HFFc6 (cell line): Measurements from ENCODE around the gene RNU7-1. TPM values are rescaled to one million over a fixed set of nuclear protein-coding genes. Genes with fewer than 3 reads are reported as not detected.
"Not testable (repeated sequence)": the region's sequence is repeated elsewhere in the genome, so short reads cannot be mapped to it uniquely, and the experiment has no call there.

Experiments used
- DNase-seq: peaks from one replicate; pipeline ENCODE4 v3.0.0-alpha.2; 2018
- H3K27ac Mint-ChIP-seq: 2 replicates; pipeline ENCODE4 v1.8.0; 2020; ENCODE audit warnings: mild to moderate bottlenecking, mixed read lengths
- H3K27me3 Mint-ChIP-seq: 2 replicates; pipeline ENCODE4 v1.8.0; 2021; ENCODE audit warnings: mild to moderate bottlenecking, moderate library complexity, mixed read lengths; ENCODE audit not compliant: insufficient read depth
- H3K36me3 Mint-ChIP-seq: 2 replicates; pipeline ENCODE4 v1.8.0; 2021; ENCODE audit warnings: low read depth, mixed read lengths
- H3K4me1 Mint-ChIP-seq: 2 replicates; pipeline ENCODE4 v1.8.0; 2020; ENCODE audit warnings: low read depth, mixed read lengths
- H3K4me3 Mint-ChIP-seq: 2 replicates; pipeline ENCODE4 v1.8.0; 2020; ENCODE audit warnings: mild to moderate bottlenecking, moderate library complexity, mixed read lengths
- H3K9me3 Mint-ChIP-seq: 2 replicates; pipeline ENCODE4 v1.8.0; 2020; ENCODE audit warnings: mild to moderate bottlenecking, mixed read lengths
- total RNA-seq, 6 experiments: library from RNA; stranded (reverse); fragmentation: NEBNext Ultra II Directional; extraction: Animal tissue kit (Norgen Biotek cat#: 25700); gene quantifications; 2 replicates in 1 of 6; 3 replicates in 5 of 6; pipeline ENCODE4 v1.2.3, GENCODE V29; 2021
- TF ChIP-seq, protein P1 (sequence below): fragments of 200-600 bp; sonication (generic); IDR thresholded peaks from 2 replicates; pipeline ENCODE4 v1.5.0; 2021; ENCODE audit warnings: antibody characterized with exemption, mild to moderate bottlenecking

Gene RNU7-1
- total RNA-seq, 6 experiments from 2014 or later, result not detected

DNA sequence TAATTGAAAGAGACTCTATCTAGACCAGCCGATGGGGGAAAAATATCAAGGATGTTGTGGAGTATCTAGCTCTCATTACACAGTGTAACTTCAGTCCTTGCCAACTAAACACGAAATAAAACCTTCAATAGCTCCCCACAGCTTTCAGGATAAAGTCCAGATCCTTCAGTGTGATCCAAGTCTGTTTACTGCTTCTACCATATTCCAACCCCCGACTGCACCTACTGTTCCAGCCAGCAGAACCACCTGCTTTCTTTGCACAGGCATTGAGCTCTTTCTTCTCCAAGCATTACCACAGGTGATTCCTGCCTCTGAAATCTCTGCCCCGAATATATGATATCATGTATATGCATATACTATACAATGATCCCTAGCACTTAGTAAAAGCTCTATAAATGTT is 41.2 kb upstream of the RNU7-1 start:
- DNase-seq, result no peak

DNA sequence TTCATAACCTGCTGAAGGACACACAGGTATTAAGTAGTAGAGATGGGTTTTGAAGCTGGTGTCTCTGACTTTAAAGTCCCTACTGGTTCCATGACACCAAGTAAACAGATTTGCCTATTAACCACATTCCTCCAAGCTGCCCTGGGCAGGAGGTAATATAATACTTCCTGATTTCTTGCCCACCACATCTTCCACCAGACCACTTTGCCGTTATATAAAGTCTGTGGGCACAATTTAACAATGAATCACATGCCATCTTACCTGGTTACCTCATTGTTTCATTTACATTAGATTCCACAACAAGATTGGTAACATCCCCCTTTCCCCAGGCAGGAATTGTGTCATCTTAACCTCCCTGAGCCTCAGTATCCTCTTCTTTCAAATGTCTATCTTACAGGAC is 39.9 kb upstream of the RNU7-1 start:
- H3K27ac Mint-ChIP-seq, result no peak overlapping the region
- TF ChIP-seq, protein P1, sequence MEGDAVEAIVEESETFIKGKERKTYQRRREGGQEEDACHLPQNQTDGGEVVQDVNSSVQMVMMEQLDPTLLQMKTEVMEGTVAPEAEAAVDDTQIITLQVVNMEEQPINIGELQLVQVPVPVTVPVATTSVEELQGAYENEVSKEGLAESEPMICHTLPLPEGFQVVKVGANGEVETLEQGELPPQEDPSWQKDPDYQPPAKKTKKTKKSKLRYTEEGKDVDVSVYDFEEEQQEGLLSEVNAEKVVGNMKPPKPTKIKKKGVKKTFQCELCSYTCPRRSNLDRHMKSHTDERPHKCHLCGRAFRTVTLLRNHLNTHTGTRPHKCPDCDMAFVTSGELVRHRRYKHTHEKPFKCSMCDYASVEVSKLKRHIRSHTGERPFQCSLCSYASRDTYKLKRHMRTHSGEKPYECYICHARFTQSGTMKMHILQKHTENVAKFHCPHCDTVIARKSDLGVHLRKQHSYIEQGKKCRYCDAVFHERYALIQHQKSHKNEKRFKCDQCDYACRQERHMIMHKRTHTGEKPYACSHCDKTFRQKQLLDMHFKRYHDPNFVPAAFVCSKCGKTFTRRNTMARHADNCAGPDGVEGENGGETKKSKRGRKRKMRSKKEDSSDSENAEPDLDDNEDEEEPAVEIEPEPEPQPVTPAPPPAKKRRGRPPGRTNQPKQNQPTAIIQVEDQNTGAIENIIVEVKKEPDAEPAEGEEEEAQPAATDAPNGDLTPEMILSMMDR, result no peak
- H3K4me3 Mint-ChIP-seq, result no peak overlapping the region

More for the DNA sequence above, 41.2 kb upstream of the RNU7-1 start:
- H3K4me1 Mint-ChIP-seq, result no peaks in the 10 kb centered on the region
- no peaks in the 10 kb centered on the region; the same call in 1 of the 2 replicates for H3K27me3 Mint-ChIP-seq
- no peak overlapping the region for H3K4me3 Mint-ChIP-seq
- no peak overlapping the region for H3K27ac Mint-ChIP-seq
- TF ChIP-seq, protein P1, result no peak
- no peaks in the 10 kb centered on the region for H3K36me3 Mint-ChIP-seq
- no peaks in the 10 kb centered on the region for H3K9me3 Mint-ChIP-seq

DNA sequence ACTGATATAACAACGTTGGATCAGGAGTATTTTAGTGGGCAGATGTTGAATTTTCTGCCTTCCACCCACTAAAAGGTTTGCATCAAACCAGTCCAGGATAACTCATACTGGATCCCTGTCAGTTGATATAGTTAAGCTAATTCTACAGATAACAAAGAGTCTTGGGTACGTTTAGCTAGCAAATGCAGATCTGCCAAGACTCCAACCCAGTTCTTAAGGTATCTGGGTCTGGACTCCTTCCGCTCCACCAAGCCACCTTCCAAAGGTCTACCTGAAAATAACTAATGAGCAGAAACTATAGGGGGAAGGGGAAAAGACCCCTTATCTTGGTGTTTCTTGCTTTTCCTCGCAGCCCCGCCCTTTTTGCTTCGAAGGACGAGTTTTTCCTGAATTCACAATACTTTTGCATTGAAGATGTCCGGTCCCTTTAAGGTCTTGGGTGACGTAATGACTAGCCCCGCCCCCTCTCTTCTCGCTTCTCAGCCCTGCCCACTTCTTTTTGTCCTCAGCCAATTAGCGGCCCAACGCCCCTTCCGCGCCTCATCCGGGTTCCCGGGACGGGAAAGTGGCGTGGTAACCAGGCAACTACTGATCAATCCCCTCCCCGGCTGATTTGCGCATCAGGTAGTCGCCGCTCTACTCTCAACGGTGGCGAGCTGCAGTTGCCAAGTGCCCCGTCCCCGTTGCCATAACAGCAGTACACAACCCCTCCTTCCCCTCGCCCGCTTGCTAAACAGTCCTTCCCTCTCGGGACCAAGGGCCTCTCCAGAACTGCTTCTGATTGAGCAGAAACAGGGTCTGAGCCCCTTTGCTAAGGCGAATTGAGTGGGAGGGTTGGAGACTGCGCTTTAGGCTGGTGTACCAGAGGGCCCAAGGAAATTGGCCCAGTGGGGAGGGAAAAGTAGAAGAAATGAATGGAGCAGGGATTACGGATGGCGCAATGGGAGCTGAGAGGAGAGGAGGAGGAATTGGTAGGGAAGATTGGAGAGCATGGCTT is 39.0 kb upstream of the RNU7-1 start, which contains the start of gene LRRC23:
Gene LRRC23, plus strand, starts transcription at position 543 of the 997 bp plus-strand sequence. CDS start 812 bp downstream, outside the sequence.
- Mint-ChIP-seq H3K36me3 (no peaks in the 10 kb centered on the region), H3K27me3 (no peaks in the 10 kb centered on the region; the same call in 1 of the 2 replicates), H3K4me1 (no peaks in the 10 kb centered on the region), H3K27ac (no peak within 1 kb of the TSS), H3K9me3 (no peaks in the 10 kb centered on the region), H3K4me3 (no peak within 1 kb of the TSS)
- peak; percentile 93 for DNase-seq
- TF ChIP-seq, protein P1, result no peak

More for the DNA sequence above, 39.9 kb upstream of the RNU7-1 start:
- H3K9me3 Mint-ChIP-seq, result no peaks in the 10 kb centered on the region
- no peaks in the 10 kb centered on the region for H3K4me1 Mint-ChIP-seq
- no peaks in the 10 kb centered on the region; the same call in 1 of the 2 replicates for H3K27me3 Mint-ChIP-seq
- H3K36me3 Mint-ChIP-seq, result no peaks in the 10 kb centered on the region
- DNase-seq, result no peak

DNA sequence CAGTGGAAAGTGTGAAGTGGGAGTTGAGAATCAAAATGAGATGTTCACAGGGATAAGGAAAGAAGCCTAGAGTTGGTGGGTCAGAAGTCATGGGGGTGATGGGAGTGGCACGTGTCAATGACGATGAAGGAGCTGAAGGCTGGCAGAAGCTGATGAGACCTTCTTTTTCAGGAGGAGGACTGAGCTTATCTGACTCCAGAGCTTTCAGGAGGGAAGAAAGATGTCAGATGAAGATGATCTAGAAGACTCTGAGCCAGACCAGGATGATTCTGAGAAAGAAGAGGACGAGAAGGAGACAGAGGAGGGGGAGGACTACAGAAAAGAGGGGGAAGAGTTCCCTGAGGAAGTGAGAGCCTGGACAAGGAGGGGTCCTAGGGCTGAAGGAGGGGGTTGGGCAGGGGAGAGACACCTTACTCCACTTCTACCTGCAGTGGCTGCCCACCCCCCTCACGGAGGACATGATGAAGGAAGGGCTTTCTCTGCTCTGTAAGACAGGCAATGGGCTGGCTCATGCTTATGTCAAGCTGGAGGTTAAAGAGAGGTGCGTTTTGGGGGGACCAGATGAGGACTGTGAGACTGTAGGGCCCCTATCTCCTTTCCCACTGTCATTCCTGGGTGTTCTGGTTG is 38.1 kb upstream of the RNU7-1 start:
- DNase-seq, result no peak
- Mint-ChIP-seq H3K27ac (no peak overlapping the region), H3K9me3 (no peaks in the 10 kb centered on the region), H3K27me3 (no peaks in the 10 kb centered on the region; the same call in 1 of the 2 replicates), H3K36me3 (no peaks in the 10 kb centered on the region), H3K4me1 (no peaks in the 10 kb centered on the region), H3K4me3 (no peak overlapping the region)
- TF ChIP-seq, protein P1, result no peak

DNA sequence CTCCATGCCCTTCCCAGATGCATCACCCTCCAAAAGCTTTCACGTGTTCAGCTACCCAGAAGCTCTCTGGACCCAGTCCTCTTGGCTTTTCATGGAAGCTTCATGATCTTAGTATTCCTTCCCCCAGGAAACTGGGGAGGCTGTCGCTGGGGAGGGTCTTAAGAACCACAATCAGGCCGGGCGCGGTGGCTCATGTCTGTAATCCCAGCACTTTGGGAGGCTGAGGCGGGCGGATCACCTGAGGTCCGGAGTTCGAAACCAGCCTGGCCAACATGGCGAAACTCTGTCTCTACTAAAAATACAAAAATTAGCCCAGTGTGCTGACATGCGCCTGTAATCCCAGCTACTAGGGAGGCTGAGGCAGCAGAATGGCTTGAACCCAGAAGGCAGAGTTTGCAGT is 35.5 kb upstream of the RNU7-1 start:
- not testable (repeated sequence) for H3K27ac Mint-ChIP-seq, H3K4me3 Mint-ChIP-seq, DNase-seq, H3K36me3 Mint-ChIP-seq, H3K4me1 Mint-ChIP-seq, H3K27me3 Mint-ChIP-seq, H3K9me3 Mint-ChIP-seq
